Suprapubic skin (tissue), 4 donors: ENCODE measurements around the gene IL17RD. TPM values are rescaled to one million over a fixed set of nuclear protein-coding genes. Genes with fewer than 3 reads are reported as not detected.

Experiments
- DNase-seq, 2 donors: peaks; one replicate each; pipeline ENCODE4 v3.0.0-alpha.2; 2019; ENCODE audit warnings: low spot score in 2 of 2
- H3K27ac ChIP-seq: fragments of 200-600 bp; sonication (generic); one replicate; pipeline ENCODE4 v1.5.1; 2019
- H3K27me3 ChIP-seq: fragments of 200-600 bp; sonication (generic); one replicate; pipeline ENCODE4 v1.5.1; 2019
- H3K36me3 ChIP-seq: fragments of 200-600 bp; sonication (generic); one replicate; pipeline ENCODE4 v1.5.1; 2019
- H3K4me1 ChIP-seq: fragments of 200-600 bp; sonication (generic); one replicate; pipeline ENCODE4 v1.5.1; 2019
- H3K4me3 ChIP-seq: fragments of 200-600 bp; sonication (generic); one replicate; pipeline ENCODE4 v1.5.1; 2019; ENCODE audit warnings: mild to moderate bottlenecking
- H3K9me3 ChIP-seq: fragments of 200-600 bp; sonication (generic); one replicate; pipeline ENCODE4 v1.5.1; 2019
- CTCF ChIP-seq, 2 donors: fragments of 200-600 bp in 1 of 2; fragments of 450-650 bp in 1 of 2; sonication (generic) in 1 of 2; IDR thresholded peaks; one replicate each; pipeline ENCODE4 v1.5.1; 2016 to 2019; ENCODE audit warnings: antibody characterized with exemption in 2 of 2, mild to moderate bottlenecking in 1 of 2, moderate library complexity in 1 of 2
- EP300 ChIP-seq: sonication (generic); formaldehyde crosslinking; IDR thresholded peaks from one replicate; pipeline ENCODE4 v1.6.1; 2017; ENCODE audit warnings: antibody characterized with exemption
- POLR2A ChIP-seq, 2 donors: fragments of 450-650 bp; IDR thresholded peaks; one replicate each; pipeline ENCODE4 v1.6.1; 2017; ENCODE audit warnings: antibody characterized with exemption in 2 of 2, mild to moderate bottlenecking in 2 of 2, moderate library complexity in 2 of 2
- POLR2AphosphoS5 ChIP-seq, 3 donors: sonication (generic); formaldehyde crosslinking; IDR thresholded peaks; one replicate each; pipeline ENCODE4 v1.6.1; 2017; ENCODE audit warnings: antibody characterized with exemption in 3 of 3
- WGBS: methylation state at CpG from one replicate; pipeline ENCODE4 v1.1.5; 2018; 5-methylcytosine and 5-hydroxymethylcytosine counted together
- total RNA-seq, 4 donors: library from RNA; depleted of rRNA; stranded (reverse); fragments of >200 nt; gene quantifications; one replicate each; pipeline ENCODE4 v1.1.0, GENCODE V29; 2016

IL17RD gene
- total RNA-seq, 4 donors from 2014 or later, result 2.2 to 6.1 (median 3.7) TPM

- H3K4me1 ChIP-seq, result peaks cover 9% of the 10 kb centered on the region
- TF ChIP-seq POLR2AphosphoS5 (IDR thresholded peaks at IDR 0.05) (no peak), CTCF (IDR thresholded peaks at IDR 0.05) (peak; percentile 54 to 82)
- WGBS, result 10% methylated on average over 27 of the region's 40 CpGs
- H3K9me3 ChIP-seq, result no peaks in the 10 kb centered on the region
- H3K27ac ChIP-seq, result no peak overlapping the region
- H3K36me3 ChIP-seq, result no peaks in the 10 kb centered on the region
- peak overlapping the region; percentile 50 for H3K4me3 ChIP-seq
- peak; percentile 85 to 90 for DNase-seq
- H3K27me3 ChIP-seq, result no peaks in the 10 kb centered on the region
Measured at GRCh38 chr3:57169872-57170623, 4.9 kb upstream of the IL17RD start.

- no peaks in the 10 kb centered on the region for H3K36me3 ChIP-seq
- H3K9me3 ChIP-seq, result no peaks in the 10 kb centered on the region
- 63% methylated on average over 3 of the region's 3 CpGs for WGBS
- no peak for TF ChIP-seq POLR2A (IDR thresholded peaks at IDR 0.05)
- no peak for TF ChIP-seq CTCF (IDR thresholded peaks at IDR 0.05)
- no peak for TF ChIP-seq EP300
- TF ChIP-seq POLR2AphosphoS5 (IDR thresholded peaks at IDR 0.05), result no peak
- H3K4me1 ChIP-seq, result peaks cover 18% of the 10 kb centered on the region
- H3K27ac ChIP-seq, result no peak overlapping the region
- no peaks in the 10 kb centered on the region for H3K27me3 ChIP-seq
- H3K4me3 ChIP-seq, result no peak overlapping the region
- DNase-seq, result no peak
Measured at GRCh38 chr3:57169108-57169507, 4.0 kb upstream of the IL17RD start.

GRCh38 chr3:57168151-57168550 lies 3.0 kb upstream of the IL17RD start:
- Histone ChIP-seq H3K36me3 (no peaks in the 10 kb centered on the region), H3K27me3 (no peaks in the 10 kb centered on the region), H3K27ac (no peak overlapping the region), H3K4me3 (no peak overlapping the region), H3K9me3 (no peaks in the 10 kb centered on the region), H3K4me1 (peaks cover 26% of the 10 kb centered on the region)
- WGBS, result 67% methylated on average over 1 of the region's 2 CpGs
- DNase-seq, result no peak
- TF ChIP-seq POLR2AphosphoS5 (IDR thresholded peaks at IDR 0.05), result no peak
- TF ChIP-seq EP300, result no peak
- no peak for TF ChIP-seq POLR2A (IDR thresholded peaks at IDR 0.05)
- no peak for TF ChIP-seq CTCF (IDR thresholded peaks at IDR 0.05)

- H3K9me3 ChIP-seq, result no peaks in the 10 kb centered on the region
- no peak overlapping the region for H3K4me3 ChIP-seq
- WGBS, result 77% methylated on average over 2 of the region's 2 CpGs
- peaks cover 32% of the 10 kb centered on the region for H3K4me1 ChIP-seq
- H3K27ac ChIP-seq, result no peak overlapping the region
- no peaks in the 10 kb centered on the region for H3K36me3 ChIP-seq
- DNase-seq, result no peak
- TF ChIP-seq CTCF (IDR thresholded peaks at IDR 0.05) (no peak), POLR2A (IDR thresholded peaks at IDR 0.05) (no peak), EP300 (no peak), POLR2AphosphoS5 (IDR thresholded peaks at IDR 0.05) (no peak)
- no peaks in the 10 kb centered on the region for H3K27me3 ChIP-seq
Measured at GRCh38 chr3:57166660-57167059, 1.5 kb upstream of the IL17RD start.

GRCh38 chr3:57165641-57166040 lies 488 bp upstream of the IL17RD start:
- no peak for TF ChIP-seq EP300
- no peak for TF ChIP-seq POLR2AphosphoS5 (IDR thresholded peaks at IDR 0.05)
- TF ChIP-seq CTCF (IDR thresholded peaks at IDR 0.05), result no peak
- no peak for TF ChIP-seq POLR2A (IDR thresholded peaks at IDR 0.05)
- 41% methylated on average over 4 of the region's 4 CpGs for WGBS
- Histone ChIP-seq H3K27ac (no peak overlapping the region), H3K36me3 (no peaks in the 10 kb centered on the region), H3K9me3 (no peaks in the 10 kb centered on the region), H3K4me3 (peak overlapping the region; percentile 91), H3K4me1 (peaks cover 41% of the 10 kb centered on the region), H3K27me3 (no peaks in the 10 kb centered on the region)
- DNase-seq, result no peak
